HPDE6-E6E7 (cell line): ENCODE results near the gene ASB11.

Experiments
- DNase-seq: peaks from one replicate; pipeline ENCODE4 v3.0.0; 2011; ENCODE audit warnings: missing footprints; ENCODE audit errors: extremely low spot score

Gene ASB11

GRCh38 chrX:15315509-15315908 lies at the start of gene ASB11:
Gene ASB11 (minus strand): TSS chrX:15315640. CDS start chrX:15315605, 35 bp downstream.
- DNase-seq = no peak

- no peak for DNase-seq
Observed at GRCh38 chrX:15359701-15360100, 44.3 kb upstream of the ASB11 start.

- DNase-seq = no peak
Observed at GRCh38 chrX:15358533-15358932, 43.1 kb upstream of the ASB11 start.

GRCh38 chrX:15356444-15356843 lies 41.0 kb upstream of the ASB11 start:
- DNase-seq = no peak

GRCh38 chrX:15350329-15350996 lies 35.0 kb upstream of the ASB11 start:
- DNase-seq = no peak

GRCh38 chrX:15349046-15349445 lies 33.6 kb upstream of the ASB11 start:
- peak; percentile 25 for DNase-seq

- DNase-seq = no peak
Observed at GRCh38 chrX:15345976-15346375, 30.5 kb upstream of the ASB11 start.

- no peak for DNase-seq
Observed at GRCh38 chrX:15344106-15344505, 28.7 kb upstream of the ASB11 start.

GRCh38 chrX:15343075-15343476 lies 27.6 kb upstream of the ASB11 start:
- DNase-seq = no peak

GRCh38 chrX:15340867-15341266 lies 25.4 kb upstream of the ASB11 start:
- no peak for DNase-seq

GRCh38 chrX:15336023-15336413 lies 20.6 kb upstream of the ASB11 start:
- peak; percentile 25 for DNase-seq

- DNase-seq = peak; percentile 77
Observed at GRCh38 chrX:15335135-15336022, 19.9 kb upstream of the ASB11 start, which contains the start of gene PIGA. Gene PIGA (minus strand): TSS chrX:15335523. CDS start chrX:15331930, 3,593 bp downstream.

- DNase-seq = peak; percentile 21
Observed at GRCh38 chrX:15334561-15334960, 19.1 kb upstream of the ASB11 start.

- no peak for DNase-seq
Observed at GRCh38 chrX:15328821-15329220, 13.4 kb upstream of the ASB11 start.

- no peak for DNase-seq
Observed at GRCh38 chrX:15328131-15328530, 12.7 kb upstream of the ASB11 start.

- no peak for DNase-seq
Observed at GRCh38 chrX:15322472-15322871, 7.0 kb upstream of the ASB11 start.

GRCh38 chrX:15322072-15322471 lies 6.6 kb upstream of the ASB11 start:
- no peak for DNase-seq

- no peak for DNase-seq
Observed at GRCh38 chrX:15321447-15321846, 6.0 kb upstream of the ASB11 start.

- DNase-seq = no peak
Observed at GRCh38 chrX:15320297-15320696, 4.9 kb upstream of the ASB11 start.

- no peak for DNase-seq
Observed at GRCh38 chrX:15319075-15319474, 3.6 kb upstream of the ASB11 start.

- DNase-seq = no peak
Observed at GRCh38 chrX:15314472-15314871, 968 bp downstream of the ASB11 start.

GRCh38 chrX:15311119-15311518 lies 4.3 kb downstream of the ASB11 start:
- DNase-seq = no peak

- DNase-seq = no peak
Observed at GRCh38 chrX:15310117-15310516, 5.3 kb downstream of the ASB11 start.
